Activated T-cell treated with anti-CD3 and anti-CD28 coated beads, Interleukin-2, amount 50 U/mL, for 1 hour (primary cell): ENCODE data around the gene TP63.

Source experiments
- DNase-seq: peaks from one replicate; pipeline ENCODE4 v3.0.0-alpha.2; 2020

TP63 gene

GRCh38 chr3:189786479-189787064 is 155.4 kb downstream of the TP63 start:
- DNase-seq, result no peak

GRCh38 chr3:189787191-189787590 is 156.0 kb downstream of the TP63 start:
- DNase-seq, result no peak

- DNase-seq, result no peak
These were observed 156.4 kb downstream of the TP63 start for GRCh38 chr3:189787632-189788031.

- DNase-seq, result no peak
These were observed 158.2 kb downstream of the TP63 start for GRCh38 chr3:189789432-189789831.

GRCh38 chr3:189790658-189791057 is 159.5 kb downstream of the TP63 start:
- no peak for DNase-seq

- DNase-seq, result no peak
These were observed 161.1 kb downstream of the TP63 start for GRCh38 chr3:189792046-189792929.

- no peak for DNase-seq
These were observed 163.3 kb downstream of the TP63 start for GRCh38 chr3:189794518-189794917.

GRCh38 chr3:189797103-189797750 is 166.0 kb downstream of the TP63 start:
- no peak for DNase-seq

GRCh38 chr3:189799366-189799765 is 168.2 kb downstream of the TP63 start:
- DNase-seq, result no peak

- no peak for DNase-seq
These were observed 169.2 kb downstream of the TP63 start for GRCh38 chr3:189800436-189800835.

GRCh38 chr3:189803254-189803653 is 172.1 kb downstream of the TP63 start:
- DNase-seq, result no peak

- DNase-seq, result no peak
These were observed 174.3 kb downstream of the TP63 start for GRCh38 chr3:189805375-189806067.

GRCh38 chr3:189806171-189806951 is 175.2 kb downstream of the TP63 start:
- DNase-seq, result no peak

- no peak for DNase-seq
These were observed 177.2 kb downstream of the TP63 start for GRCh38 chr3:189808246-189809007.

- no peak for DNase-seq
These were observed 178.4 kb downstream of the TP63 start for GRCh38 chr3:189809583-189809982.

GRCh38 chr3:189812806-189813465 is 181.7 kb downstream of the TP63 start:
- DNase-seq, result no peak

GRCh38 chr3:189813647-189814240 is 182.6 kb downstream of the TP63 start:
- no peak for DNase-seq

- no peak for DNase-seq
These were observed 189.2 kb downstream of the TP63 start for GRCh38 chr3:189820365-189820720.

- no peak for DNase-seq
These were observed 190.1 kb downstream of the TP63 start for GRCh38 chr3:189821262-189821661.

- no peak for DNase-seq
These were observed 191.5 kb downstream of the TP63 start for GRCh38 chr3:189822726-189823125.
